Psoas muscle (tissue), 8 donors: ENCODE results near the gene CRYBG1. TPM values are rescaled to one million over a fixed set of nuclear protein-coding genes. Genes with fewer than 3 reads are reported as not detected.

Source experiments
- ATAC-seq, 4 donors: fragments of 200-7000 bp; cut with Tn5 transposase; one replicate each; pipeline ENCODE4 v1.9.1; 2020; ENCODE audit warnings: moderate library complexity in 3 of 4, mild to moderate bottlenecking in 2 of 4
- DNase-seq, 2 donors: peaks; one replicate each; pipeline ENCODE4 v3.0.0-alpha.2; 2020
- H3K27ac ChIP-seq: fragments of 200-600 bp; one replicate; pipeline ENCODE4 v1.8.0; 2022
- H3K27me3 ChIP-seq, 3 donors: fragments of 200-600 bp in 1 of 3; one replicate each; pipeline versions ENCODE4 v1.6.1 to v1.8.0; 2013 to 2022; ENCODE audit warnings: low read length in 2 of 3, mild to moderate bottlenecking in 2 of 3, moderate library complexity in 1 of 3; ENCODE audit not compliant: insufficient read depth in 3 of 3
- H3K36me3 ChIP-seq, 2 donors: fragments of 200-600 bp in 1 of 2; one replicate each; pipeline versions ENCODE4 v1.6.1 to v1.8.0; 2013 to 2022; ENCODE audit warnings: low read depth in 1 of 2, mild to moderate bottlenecking in 1 of 2, moderate library complexity in 1 of 2; ENCODE audit not compliant: insufficient read depth in 1 of 2
- H3K4me1 ChIP-seq: fragments of 200-600 bp; one replicate; pipeline ENCODE4 v1.8.0; 2022
- H3K4me3 ChIP-seq: fragments of 200-600 bp; one replicate; pipeline ENCODE4 v1.8.0; 2022; ENCODE audit warnings: mild to moderate bottlenecking
- H3K9me3 ChIP-seq: fragments of 200-600 bp; one replicate; pipeline ENCODE4 v1.8.0; 2022
- CTCF ChIP-seq: fragments of 200-600 bp; IDR thresholded peaks from one replicate; pipeline ENCODE4 v1.8.0; 2022; ENCODE audit warnings: antibody characterized with exemption
- WGBS, 3 donors: extraction: QIAGEN DNeasy Blood & Tissue Kit; methylation state at CpG; one replicate each; pipeline versions ENCODE4 v1.1.6 to v1.1.7; 2013; 5-methylcytosine and 5-hydroxymethylcytosine counted together
- intact Hi-C, 2 donors: fragments of 100-400 bp; cut with DNase I; formaldehyde crosslinking; loops; one replicate each; pipeline versions ENCODE4 v1.11.0 to v1.14.2; 2022
- polyA plus RNA-seq, 3 donors: library from polyadenylated mRNA; stranded (reverse); fragments of 200-250 nt; gene quantifications; one replicate each; pipeline ENCODE4 v1.2.3, GENCODE V29; 2013
- total RNA-seq, 4 donors: library from RNA; stranded (reverse); fragmentation: NEBNext Ultra II Directional in 2 of 4; extraction: Animal tissue kit (Norgen Biotek cat#: 25700) in 2 of 4; gene quantifications; one replicate each; pipeline versions ENCODE4 v1.2.1 to v1.2.4, GENCODE V29; 2021 to 2023
- donor health status: healthy with polysubstance abuse.
- donor health status: DM: no; HTN: no; CAD: no; lungs with moderate emphysema.
- donor health status: Bipolar disorder and iron deficiency.
- donor health status: healthy.
- donor health status: DM: yes; HTN: yes; CAD: no.
- donor health status: DM: no; HTN: no; CAD: no.
- donor health status: DM: no; HTN: no; CAD: no.
- donor health status: DM: yes; HTN: yes; CAD: no.

CRYBG1 gene
- total and polyA plus RNA-seq, 7 donors = 0.17 to 1.6 (median 0.82) TPM

GRCh38 chr6:106495014-106495413 is 134.5 kb downstream of the CRYBG1 start:
- Histone ChIP-seq H3K4me3 (no peak overlapping the region), H3K27me3 (peaks cover 0 to 10% (median 4%) of the 10 kb centered on the region in 3 donors), H3K4me1 (no peaks in the 10 kb centered on the region), H3K9me3 (no peaks in the 10 kb centered on the region), H3K27ac (no peak overlapping the region), H3K36me3 (no peaks in the 10 kb centered on the region)
- no peak for DNase-seq
- intact Hi-C loops = no loop called here
- no peak for ATAC-seq
- no peak for TF ChIP-seq CTCF
- WGBS, 3 donors = 16 to 23% (median 19%) methylated on average over 3 of the region's 3 CpGs

GRCh38 chr6:106496823-106497222 is 136.3 kb downstream of the CRYBG1 start:
- intact Hi-C loops = no loop called here
- 81 to 90% (median 89%) methylated on average over 6 of the region's 6 CpGs for WGBS, 3 donors

GRCh38 chr6:106501960-106502371 is 141.4 kb downstream of the CRYBG1 start:
- no peak for DNase-seq
- Histone ChIP-seq H3K9me3 (no peaks in the 10 kb centered on the region), H3K27ac (no peak overlapping the region), H3K4me1 (no peaks in the 10 kb centered on the region), H3K27me3 (peaks cover 0 to 4% (median 0%) of the 10 kb centered on the region in 3 donors), H3K36me3 (no peaks in the 10 kb centered on the region), H3K4me3 (no peak overlapping the region)
- TF ChIP-seq CTCF = no peak
- no peak for ATAC-seq
- WGBS, 3 donors = 65 to 78% (median 71%) methylated on average over 3 of the region's 3 CpGs
- intact Hi-C loops = no loop called here

More at GRCh38 chr6:106496823-106497222, 136.3 kb downstream of the CRYBG1 start:
- ATAC-seq = no peak
- no peak for TF ChIP-seq CTCF
- DNase-seq = no peak
- no peaks in the 10 kb centered on the region for H3K36me3 ChIP-seq
- no peaks in the 10 kb centered on the region for H3K4me1 ChIP-seq
- H3K27me3 ChIP-seq = peaks cover 0 to 8% (median 0%) of the 10 kb centered on the region in 3 donors
- no peak overlapping the region for H3K4me3 ChIP-seq
- no peak overlapping the region for H3K27ac ChIP-seq
- no peaks in the 10 kb centered on the region for H3K9me3 ChIP-seq

- H3K4me1 ChIP-seq = no peaks in the 10 kb centered on the region
- 81 to 89% (median 86%) methylated on average over 2 of the region's 2 CpGs for WGBS, 3 donors
- H3K27me3 ChIP-seq = peaks cover 0 to 4% (median under 1%) of the 10 kb centered on the region in 3 donors
- TF ChIP-seq CTCF = no peak
- no peak overlapping the region for H3K27ac ChIP-seq
- no peaks in the 10 kb centered on the region for H3K36me3 ChIP-seq
- no peak for ATAC-seq
- H3K4me3 ChIP-seq = no peak overlapping the region
- no peaks in the 10 kb centered on the region for H3K9me3 ChIP-seq
- intact Hi-C loops = no loop called here
- DNase-seq = no peak
These were observed 142.0 kb downstream of the CRYBG1 start for GRCh38 chr6:106502559-106502958.

- no peak overlapping the region for H3K4me3 ChIP-seq
- no peak for TF ChIP-seq CTCF
- H3K27ac ChIP-seq = no peak overlapping the region
- intact Hi-C loops = no loop called here
- no peaks in the 10 kb centered on the region for H3K9me3 ChIP-seq
- ATAC-seq (no peak), DNase-seq (no peak)
- 84 to 93% (median 87%) methylated on average over 2 of the region's 2 CpGs for WGBS, 3 donors
- H3K36me3 ChIP-seq = no peaks in the 10 kb centered on the region
- H3K4me1 ChIP-seq = peaks cover 5% of the 10 kb centered on the region
- peaks cover 0 to 55% (median 23%) of the 10 kb centered on the region in 3 donors for H3K27me3 ChIP-seq
These were observed 147.8 kb downstream of the CRYBG1 start for GRCh38 chr6:106508277-106508676.
